Measurements from ENCODE around the gene SOAT2.
"Not testable (repeated sequence)": the region's sequence is repeated elsewhere in the genome, so short reads cannot be mapped to it uniquely, and the experiment has no call there.

Gene SOAT2

DNA sequence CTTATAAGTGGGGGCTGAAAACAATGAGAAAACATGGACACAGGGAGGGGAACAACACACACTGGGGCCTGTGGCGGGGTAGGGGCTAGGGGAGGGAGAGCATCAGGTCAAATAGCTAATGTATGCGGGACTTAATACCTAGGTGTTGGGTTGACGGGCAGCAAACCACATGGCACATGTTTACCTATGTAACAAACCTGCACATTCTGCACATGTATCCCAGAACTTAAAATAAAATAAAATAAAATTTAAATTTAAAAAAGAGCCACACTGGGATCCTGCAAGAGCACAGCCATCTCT lies 7.7 kb upstream of the SOAT2 start:
- H4K8ac ChIP-seq (ENCODE audit: low read length); H2BK12ac ChIP-seq (ENCODE audit: low read length in 2 of 2); H2AFZ ChIP-seq (ENCODE audit: low read depth, low read length); DNase-seq; H3K18ac ChIP-seq (ENCODE audit: low read depth in 1 of 2, low read length in 2 of 2); H4K91ac ChIP-seq (ENCODE audit: low read length); H3K4me2 ChIP-seq (ENCODE audit: low read length, poor library complexity, severe bottlenecking); H3K36me3 ChIP-seq (ENCODE audit: control insufficient read depth in 1 of 2, insufficient read depth in 2 of 2, low read depth in 1 of 2, low read length in 2 of 2); H3K79me1 ChIP-seq (replicated peaks; ENCODE audit: low read length, poor library complexity, severe bottlenecking); H2AK5ac ChIP-seq (ENCODE audit: low read length, severe bottlenecking); H2BK15ac ChIP-seq (ENCODE audit: low read depth, poor library complexity, severe bottlenecking); H3K23ac ChIP-seq (ENCODE audit: low read length in 2 of 2); H3K27ac ChIP-seq (ENCODE audit: low read length, poor library complexity, severe bottlenecking); H3K9me3 ChIP-seq (ENCODE audit: control insufficient read depth, low read length); H3K4ac ChIP-seq (ENCODE audit: low read depth in 1 of 2, low read length in 2 of 2); H2BK120ac ChIP-seq (ENCODE audit: low read depth, low read length); H3K14ac ChIP-seq (ENCODE audit: low read length in 2 of 2); H2BK5ac ChIP-seq (ENCODE audit: low read depth, low read length, poor library complexity, severe bottlenecking): not testable (repeated sequence)
- peaks cover 0 to 15% of the 10 kb centered on the region in 2 experiments for H3K27me3 ChIP-seq (ENCODE audit: control insufficient read depth in 1 of 2, insufficient read depth in 1 of 2, low read length in 2 of 2)
- H3K4me3 ChIP-seq (ENCODE audit: insufficient read depth in 1 of 2, low read depth in 1 of 2, low read length in 2 of 2): peak overlapping the region in 1 of 2 experiments; percentile 85
- peak overlapping the region; percentile 94 for H3K9ac ChIP-seq (ENCODE audit: low read length)
- peaks cover 25% of the 10 kb centered on the region for H3K4me1 ChIP-seq (ENCODE audit: control insufficient read depth, insufficient read depth, low read depth, low read length)
- no CpG with 5 or more reads among the region's 3 CpGs for WGBS

DNA sequence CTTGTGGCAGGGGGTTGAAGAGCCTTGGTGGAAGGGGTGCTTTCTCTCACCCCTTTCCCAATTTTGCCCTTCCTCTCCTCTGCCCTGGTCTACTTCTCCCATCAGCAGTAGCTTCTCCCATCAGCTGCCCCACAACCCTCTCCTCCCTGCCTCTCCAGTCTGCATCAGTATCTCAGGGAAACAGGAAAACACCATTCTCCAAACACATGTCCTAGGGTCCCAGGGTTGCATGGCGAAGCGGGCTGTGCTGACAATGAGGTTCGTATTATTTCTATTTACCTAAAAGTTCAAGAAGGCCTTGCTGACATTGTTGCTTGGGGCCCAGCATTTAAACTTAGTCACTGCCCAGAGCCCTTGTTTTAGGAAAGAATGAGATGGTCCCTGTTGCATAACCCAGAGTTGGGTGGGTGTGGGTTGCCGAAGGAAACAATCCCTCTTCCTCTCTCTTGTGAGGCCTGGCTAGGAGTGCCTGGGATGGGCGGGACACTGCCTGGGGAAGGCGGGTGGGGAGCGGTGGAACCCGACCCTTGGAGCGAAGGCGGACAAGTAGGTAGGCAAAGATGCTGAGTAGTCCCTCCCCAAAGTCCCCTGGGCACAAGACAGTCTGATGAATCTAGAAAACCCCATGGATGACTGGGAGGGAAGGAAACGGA lies 7.1 kb upstream of the SOAT2 start:
- WGBS: 44% methylated on average over 11 of the region's 11 CpGs

DNA sequence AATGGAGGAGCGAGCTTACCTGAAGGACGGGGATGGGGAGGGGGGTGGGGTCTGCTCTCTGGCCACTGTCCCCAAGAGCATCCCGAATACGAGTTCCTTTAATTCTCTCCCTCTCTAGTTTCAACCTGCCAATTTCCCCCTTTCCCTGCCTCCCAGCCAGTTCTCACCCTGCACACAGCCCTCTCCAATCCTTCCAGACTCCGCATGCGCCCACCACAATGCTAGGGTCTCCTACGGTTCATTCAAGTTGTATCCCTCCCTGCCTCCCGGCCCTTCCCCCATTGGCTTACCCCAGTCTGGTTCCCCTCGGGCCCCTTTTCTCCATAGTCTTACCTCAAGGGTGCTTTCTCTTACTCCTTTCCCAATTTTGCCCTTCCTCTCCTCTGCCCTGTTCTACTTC lies 6.5 kb upstream of the SOAT2 start:
- peak overlapping the region; percentile 60 to 85 for H3K18ac ChIP-seq (ENCODE audit: low read depth in 1 of 2, low read length in 2 of 2)
- H2AK5ac ChIP-seq (ENCODE audit: low read length, severe bottlenecking): no peak overlapping the region
- peak overlapping the region; percentile 6 for H4K91ac ChIP-seq (ENCODE audit: low read length)
- H3K23ac ChIP-seq (ENCODE audit: low read length in 2 of 2): no peak overlapping the region
- no peak overlapping the region for H3K14ac ChIP-seq (ENCODE audit: low read length in 2 of 2)
- H2BK5ac ChIP-seq (ENCODE audit: low read depth, low read length, poor library complexity, severe bottlenecking): no peak overlapping the region
- H3K36me3 ChIP-seq (ENCODE audit: control insufficient read depth in 1 of 2, insufficient read depth in 2 of 2, low read depth in 1 of 2, low read length in 2 of 2): peaks cover 0 to 18% of the 10 kb centered on the region in 2 experiments
- H2BK15ac ChIP-seq (ENCODE audit: low read depth, poor library complexity, severe bottlenecking): no peak overlapping the region
- no peak overlapping the region for H2AFZ ChIP-seq (ENCODE audit: low read depth, low read length)
- peak overlapping the region; percentile 94 for H3K9ac ChIP-seq (ENCODE audit: low read length)
- WGBS: 23% methylated on average over 7 of the region's 9 CpGs
- H3K4me1 ChIP-seq (ENCODE audit: control insufficient read depth, insufficient read depth, low read depth, low read length): peaks cover 25% of the 10 kb centered on the region
- no peaks in the 10 kb centered on the region for H3K9me3 ChIP-seq (ENCODE audit: control insufficient read depth, low read length)
- H2BK120ac ChIP-seq (ENCODE audit: low read depth, low read length): no peak overlapping the region
- H3K27me3 ChIP-seq (ENCODE audit: control insufficient read depth in 1 of 2, insufficient read depth in 1 of 2, low read length in 2 of 2): peaks cover 0 to 10% of the 10 kb centered on the region in 2 experiments
- peak overlapping the region; percentile 100 for H3K4me2 ChIP-seq (ENCODE audit: low read length, poor library complexity, severe bottlenecking)
- DNase-seq: peak; percentile 10
- H4K8ac ChIP-seq (ENCODE audit: low read length): peak overlapping the region; percentile 84
- H3K4ac ChIP-seq (ENCODE audit: low read depth in 1 of 2, low read length in 2 of 2): peak overlapping the region; percentile 47 to 82
- H3K4me3 ChIP-seq (ENCODE audit: insufficient read depth in 1 of 2, low read depth in 1 of 2, low read length in 2 of 2): peak overlapping the region in 1 of 2 experiments; percentile 85
- no peak overlapping the region for H3K27ac ChIP-seq (ENCODE audit: low read length, poor library complexity, severe bottlenecking)
- H3K79me1 ChIP-seq (replicated peaks; ENCODE audit: low read length, poor library complexity, severe bottlenecking): no peaks in the 10 kb centered on the region
- H2BK12ac ChIP-seq (ENCODE audit: low read length in 2 of 2): peak overlapping the region; percentile 51 to 92

More for the DNA sequence above, 7.1 kb upstream of the SOAT2 start:
- H3K4ac ChIP-seq (ENCODE audit: low read depth in 1 of 2, low read length in 2 of 2): peak overlapping the region; percentile 36 to 45
- no peak overlapping the region for H4K91ac ChIP-seq (ENCODE audit: low read length)
- no peaks in the 10 kb centered on the region for H3K79me1 ChIP-seq (replicated peaks; ENCODE audit: low read length, poor library complexity, severe bottlenecking)
- H3K9me3 ChIP-seq (ENCODE audit: control insufficient read depth, low read length): no peaks in the 10 kb centered on the region
- peak overlapping the region in 1 of 2 experiments; percentile 85 for H3K4me3 ChIP-seq (ENCODE audit: insufficient read depth in 1 of 2, low read depth in 1 of 2, low read length in 2 of 2)
- H3K4me1 ChIP-seq (ENCODE audit: control insufficient read depth, insufficient read depth, low read depth, low read length): peaks cover 25% of the 10 kb centered on the region
- H3K27me3 ChIP-seq (ENCODE audit: control insufficient read depth in 1 of 2, insufficient read depth in 1 of 2, low read length in 2 of 2): peaks cover 0 to 15% of the 10 kb centered on the region in 2 experiments
- H3K23ac ChIP-seq (ENCODE audit: low read length in 2 of 2): peak overlapping the region in 1 of 2 experiments; percentile 64
- H3K36me3 ChIP-seq (ENCODE audit: control insufficient read depth in 1 of 2, insufficient read depth in 2 of 2, low read depth in 1 of 2, low read length in 2 of 2): peaks cover 0 to 12% of the 10 kb centered on the region in 2 experiments
- H2BK15ac ChIP-seq (ENCODE audit: low read depth, poor library complexity, severe bottlenecking): no peak overlapping the region
- H2BK120ac ChIP-seq (ENCODE audit: low read depth, low read length): no peak overlapping the region
- H3K4me2 ChIP-seq (ENCODE audit: low read length, poor library complexity, severe bottlenecking): no peak overlapping the region
- no peak overlapping the region for H2AFZ ChIP-seq (ENCODE audit: low read depth, low read length)
- no peak overlapping the region for H3K27ac ChIP-seq (ENCODE audit: low read length, poor library complexity, severe bottlenecking)
- peak overlapping the region in 1 of 2 experiments; percentile 59 for H3K18ac ChIP-seq (ENCODE audit: low read depth in 1 of 2, low read length in 2 of 2)
- H2BK5ac ChIP-seq (ENCODE audit: low read depth, low read length, poor library complexity, severe bottlenecking): no peak overlapping the region
- DNase-seq: peak; percentile 64
- no peak overlapping the region for H3K14ac ChIP-seq (ENCODE audit: low read length in 2 of 2)
- H2BK12ac ChIP-seq (ENCODE audit: low read length in 2 of 2): peak overlapping the region in 1 of 2 experiments; percentile 68
- peak overlapping the region; percentile 55 for H4K8ac ChIP-seq (ENCODE audit: low read length)
- no peak overlapping the region for H2AK5ac ChIP-seq (ENCODE audit: low read length, severe bottlenecking)
- peak overlapping the region; percentile 94 for H3K9ac ChIP-seq (ENCODE audit: low read length)

DNA sequence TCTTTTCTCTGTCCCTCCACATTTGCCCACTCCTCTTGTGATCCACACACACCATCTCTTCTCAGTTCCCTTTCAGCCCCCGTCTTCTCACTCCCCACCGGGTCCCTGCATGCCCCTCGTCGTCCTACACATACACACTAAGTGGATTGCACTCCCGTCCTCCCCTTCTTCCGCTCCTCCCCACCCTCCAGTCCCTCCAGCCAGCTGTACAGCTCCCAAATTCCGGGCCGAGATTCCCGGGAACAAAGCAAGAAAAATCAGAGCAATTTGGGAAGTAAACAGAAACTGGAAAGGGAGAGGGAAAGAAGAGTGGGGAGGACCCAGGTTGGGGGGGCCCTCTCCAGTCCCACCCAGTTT lies 6.1 kb upstream of the SOAT2 start:
- Histone ChIP-seq H3K4me2 (ENCODE audit: low read length, poor library complexity, severe bottlenecking) (peak overlapping the region; percentile 100), H3K4ac (ENCODE audit: low read depth in 1 of 2, low read length in 2 of 2) (peak overlapping the region; percentile 47 to 82), H3K9ac (ENCODE audit: low read length) (peak overlapping the region; percentile 94), H3K9me3 (ENCODE audit: control insufficient read depth, low read length) (no peaks in the 10 kb centered on the region), H3K4me3 (ENCODE audit: insufficient read depth in 1 of 2, low read depth in 1 of 2, low read length in 2 of 2) (peak overlapping the region; percentile 66 to 85), H3K4me1 (ENCODE audit: control insufficient read depth, insufficient read depth, low read depth, low read length) (peaks cover 25% of the 10 kb centered on the region), H4K8ac (ENCODE audit: low read length) (peak overlapping the region; percentile 84), H2AK5ac (ENCODE audit: low read length, severe bottlenecking) (no peak overlapping the region), H3K27me3 (ENCODE audit: control insufficient read depth in 1 of 2, insufficient read depth in 1 of 2, low read length in 2 of 2) (peaks cover 0 to 9% of the 10 kb centered on the region in 2 experiments), H2BK5ac (ENCODE audit: low read depth, low read length, poor library complexity, severe bottlenecking) (no peak overlapping the region), H3K36me3 (ENCODE audit: control insufficient read depth in 1 of 2, insufficient read depth in 2 of 2, low read depth in 1 of 2, low read length in 2 of 2) (peaks cover 0 to 22% of the 10 kb centered on the region in 2 experiments), H3K23ac (ENCODE audit: low read length in 2 of 2) (peak overlapping the region in 1 of 2 experiments; percentile 90), H2AFZ (ENCODE audit: low read depth, low read length) (peak overlapping the region; percentile 1), H2BK12ac (ENCODE audit: low read length in 2 of 2) (peak overlapping the region; percentile 51 to 92), H2BK15ac (ENCODE audit: low read depth, poor library complexity, severe bottlenecking) (peak overlapping the region; percentile 77), H3K79me1 (replicated peaks; ENCODE audit: low read length, poor library complexity, severe bottlenecking) (no peaks in the 10 kb centered on the region), H2BK120ac (ENCODE audit: low read depth, low read length) (peak overlapping the region; percentile 97), H4K91ac (ENCODE audit: low read length) (peak overlapping the region; percentile 6), H3K14ac (ENCODE audit: low read length in 2 of 2) (peak overlapping the region in 1 of 2 experiments; percentile 62), H3K18ac (ENCODE audit: low read depth in 1 of 2, low read length in 2 of 2) (peak overlapping the region; percentile 60 to 85), H3K27ac (ENCODE audit: low read length, poor library complexity, severe bottlenecking) (no peak overlapping the region)
- DNase-seq: peak; percentile 32
- 2% methylated on average over 5 of the region's 9 CpGs for WGBS
